CD4-positive, alpha-beta T cell treated with Interleukin-17A for 4 hours (primary cell): ENCODE results near the gene SPON2.
A peak's percentile ranks its signal among the peaks of the same experiment; 100 is the strongest.

Experiments used
- DNase-seq: peaks from one replicate; pipeline ENCODE4 v3.0.0-alpha.2; 2020; ENCODE audit warnings: mixed read lengths

Gene SPON2

DNA sequence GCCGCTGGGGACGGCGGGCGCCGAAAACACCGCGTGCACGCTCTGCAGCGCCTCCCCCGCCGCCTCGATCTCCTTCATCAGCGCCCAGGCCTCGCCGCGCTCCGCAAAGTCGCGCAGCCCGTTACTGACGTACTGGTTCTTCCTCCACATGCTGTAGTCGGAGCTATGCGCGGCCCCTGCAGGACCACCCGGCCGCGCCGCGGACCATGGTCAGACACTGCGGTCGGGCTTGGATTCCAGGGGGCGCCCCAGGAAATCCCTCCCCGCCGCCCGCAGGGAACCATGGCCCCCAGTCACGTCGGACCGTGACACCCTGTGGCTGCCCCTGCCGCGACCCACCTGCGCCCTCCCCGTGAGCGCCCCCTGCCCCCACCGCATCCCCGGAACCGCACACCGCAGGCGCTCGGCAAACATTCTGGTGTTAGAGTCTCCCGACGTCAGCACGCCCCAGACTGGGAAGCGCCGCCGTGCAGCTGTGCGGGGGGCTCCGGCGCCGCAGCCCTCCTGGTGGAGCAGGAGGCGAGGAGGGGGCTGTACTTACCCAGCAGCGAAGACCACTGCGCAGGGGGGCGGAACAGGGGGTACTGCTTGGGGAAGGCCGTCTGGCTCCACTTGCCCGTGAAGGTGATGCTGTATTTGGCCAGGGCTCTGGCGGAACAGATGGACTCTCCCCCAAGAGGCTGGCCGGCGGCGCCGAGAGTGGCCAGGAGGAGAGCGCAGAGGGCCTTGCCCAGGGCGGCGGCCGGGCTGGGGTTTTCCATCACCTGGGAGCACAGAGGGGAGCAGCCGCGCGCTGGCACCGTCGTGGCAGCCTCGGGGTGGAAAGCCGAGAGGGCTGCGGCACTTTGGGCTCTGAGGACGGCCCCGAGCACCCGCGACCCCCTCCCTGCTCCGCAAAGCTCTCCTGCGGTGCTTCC, 814 bp downstream of the SPON2 start:
- peak; percentile 70 for DNase-seq

DNA sequence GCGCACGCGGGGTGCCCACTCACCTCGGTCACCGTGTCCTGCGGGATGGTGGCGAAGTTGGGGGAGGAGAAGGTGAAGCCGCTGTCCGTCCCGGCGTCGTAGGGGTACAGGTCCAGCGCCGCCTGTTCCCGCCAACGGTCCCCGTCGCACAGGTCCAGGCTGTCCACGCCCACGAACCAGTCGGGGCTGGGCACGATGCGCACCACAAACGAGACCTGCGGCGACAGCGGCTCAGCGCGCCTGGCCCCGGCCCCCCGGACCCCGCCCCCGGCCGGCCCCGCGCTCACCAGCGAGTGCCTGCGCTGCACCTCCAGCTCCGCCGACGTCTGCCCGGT, 1.4 kb downstream of the SPON2 start:
- no peak for DNase-seq

DNA sequence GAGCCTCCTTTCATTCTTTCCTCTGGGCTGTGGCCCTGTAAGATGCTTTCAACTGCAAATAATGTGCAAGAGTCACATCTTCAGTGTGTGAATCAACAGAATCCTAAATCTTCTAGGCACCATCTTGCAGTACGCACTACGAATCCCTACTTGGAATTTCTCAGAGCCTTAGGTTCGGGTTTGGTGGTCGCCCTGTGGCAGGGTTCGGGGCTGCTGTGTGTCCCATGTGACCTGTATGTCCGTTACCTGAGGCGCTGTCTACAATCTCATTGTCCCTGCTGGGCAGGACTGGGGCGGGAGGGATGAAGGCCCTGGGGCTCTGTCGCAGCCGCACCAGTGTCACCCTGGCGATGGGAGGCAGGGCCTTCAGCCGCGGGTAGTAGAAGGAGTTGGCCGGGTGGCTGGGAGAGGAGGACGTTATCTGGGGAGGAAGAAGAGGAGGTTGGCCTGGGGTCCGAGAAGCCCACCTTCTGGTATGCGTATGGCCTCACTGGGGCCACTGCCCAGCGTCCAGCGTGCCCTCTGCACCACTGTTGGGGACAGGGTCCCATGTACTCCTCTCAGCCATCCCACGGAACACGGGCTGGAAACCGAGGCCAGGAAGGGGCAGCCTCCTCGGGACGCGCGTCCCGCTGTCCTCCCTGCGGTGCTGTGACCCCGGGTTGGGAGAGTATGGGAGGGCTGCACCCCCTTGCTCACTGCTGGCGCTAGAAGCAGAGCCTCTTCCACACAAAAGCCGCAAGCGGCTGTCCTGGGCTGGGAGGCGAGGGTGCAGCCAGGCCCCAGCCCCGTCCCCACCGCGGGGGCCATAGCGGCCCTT, 2.0 kb downstream of the SPON2 start:
- no peak for DNase-seq

DNA sequence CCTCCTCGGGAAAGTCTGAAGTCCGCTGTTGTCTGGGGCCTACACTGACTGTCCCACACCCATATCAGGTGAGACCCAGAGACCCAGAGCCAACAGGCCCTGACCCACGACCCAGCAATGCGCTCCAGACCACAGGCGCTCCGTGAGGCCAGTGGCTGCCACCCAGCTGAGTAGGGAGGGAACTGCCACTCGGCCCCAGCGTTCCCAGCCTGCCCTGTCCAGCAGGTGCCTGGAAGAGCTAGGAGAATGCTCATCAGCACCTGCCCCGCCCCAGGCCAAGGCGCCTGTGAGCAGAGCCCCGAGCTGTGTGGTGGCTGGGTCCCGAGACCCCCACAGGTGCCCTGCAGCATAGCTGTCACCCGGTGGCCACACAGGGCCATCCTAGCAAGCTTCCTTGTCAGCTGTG, 2.7 kb downstream of the SPON2 start:
- no peak for DNase-seq

DNA sequence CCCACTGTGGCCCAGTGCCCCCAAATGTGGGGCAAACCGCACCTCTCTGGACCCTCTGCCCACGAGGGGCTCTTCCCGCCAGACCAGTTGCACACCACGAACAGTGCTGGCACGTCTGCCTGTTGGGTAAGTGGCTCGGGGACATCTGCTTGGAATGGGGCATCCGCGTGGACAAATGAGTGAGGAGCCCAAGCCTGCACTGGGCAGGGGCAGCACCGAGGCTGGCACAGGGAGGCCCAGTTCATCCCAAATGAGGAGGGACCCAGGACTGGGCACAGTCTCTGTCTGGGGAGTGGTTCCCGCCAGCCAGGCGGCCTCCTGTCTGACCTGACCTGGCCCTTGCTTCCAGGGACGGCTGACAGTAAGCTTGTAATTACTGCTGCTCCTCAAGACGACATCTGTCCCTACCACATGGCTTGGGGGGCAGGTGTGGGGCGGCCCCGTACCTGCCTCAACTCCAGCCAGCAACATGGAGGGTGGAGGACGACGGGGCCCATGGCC, 3.2 kb downstream of the SPON2 start:
- DNase-seq, result no peak

DNA sequence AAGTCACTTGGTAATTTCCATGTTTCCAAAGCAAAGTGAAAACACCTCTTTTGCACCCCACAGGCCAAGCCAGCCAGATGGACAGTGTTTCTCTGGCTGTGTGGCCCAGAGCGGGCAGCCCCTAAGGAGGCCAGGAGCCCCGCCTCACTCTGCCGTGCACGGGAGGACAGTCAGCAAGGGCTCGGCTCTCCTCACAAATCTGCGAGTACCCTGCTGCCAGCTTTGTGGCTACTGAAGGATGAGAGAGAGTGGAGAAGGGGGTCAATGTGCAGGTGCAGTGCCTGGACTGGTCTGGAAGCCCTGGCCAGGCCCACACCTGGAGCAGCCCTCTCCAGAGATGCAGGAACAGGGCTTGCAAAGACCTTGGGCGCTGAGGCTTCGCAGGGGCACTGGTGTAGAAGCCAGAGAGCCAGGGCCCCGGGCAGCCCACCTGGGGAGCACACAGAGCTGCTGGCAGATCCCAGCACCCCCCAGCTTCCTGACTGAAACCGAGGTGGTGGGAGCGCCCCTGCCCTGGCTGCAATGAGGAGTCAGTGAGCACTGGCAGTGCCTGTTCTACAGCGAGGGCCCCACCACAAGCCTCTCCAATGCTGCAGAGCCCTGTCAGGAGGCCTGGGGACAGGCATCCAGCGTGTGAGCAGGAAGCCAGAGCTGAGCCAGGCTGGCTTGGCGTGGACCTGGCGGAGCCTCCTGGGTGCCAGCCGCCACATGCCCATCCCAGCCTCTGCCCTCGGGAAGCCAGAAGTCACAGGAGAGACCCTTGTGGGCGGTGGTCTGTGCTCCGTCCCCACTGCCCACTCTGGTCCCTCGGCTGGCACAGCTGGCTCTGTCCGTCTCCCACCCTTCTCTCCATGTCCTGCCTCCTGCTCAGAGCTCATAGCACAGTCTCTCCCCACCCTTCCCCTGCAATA, 3.9 kb downstream of the SPON2 start:
- no peak for DNase-seq

DNA sequence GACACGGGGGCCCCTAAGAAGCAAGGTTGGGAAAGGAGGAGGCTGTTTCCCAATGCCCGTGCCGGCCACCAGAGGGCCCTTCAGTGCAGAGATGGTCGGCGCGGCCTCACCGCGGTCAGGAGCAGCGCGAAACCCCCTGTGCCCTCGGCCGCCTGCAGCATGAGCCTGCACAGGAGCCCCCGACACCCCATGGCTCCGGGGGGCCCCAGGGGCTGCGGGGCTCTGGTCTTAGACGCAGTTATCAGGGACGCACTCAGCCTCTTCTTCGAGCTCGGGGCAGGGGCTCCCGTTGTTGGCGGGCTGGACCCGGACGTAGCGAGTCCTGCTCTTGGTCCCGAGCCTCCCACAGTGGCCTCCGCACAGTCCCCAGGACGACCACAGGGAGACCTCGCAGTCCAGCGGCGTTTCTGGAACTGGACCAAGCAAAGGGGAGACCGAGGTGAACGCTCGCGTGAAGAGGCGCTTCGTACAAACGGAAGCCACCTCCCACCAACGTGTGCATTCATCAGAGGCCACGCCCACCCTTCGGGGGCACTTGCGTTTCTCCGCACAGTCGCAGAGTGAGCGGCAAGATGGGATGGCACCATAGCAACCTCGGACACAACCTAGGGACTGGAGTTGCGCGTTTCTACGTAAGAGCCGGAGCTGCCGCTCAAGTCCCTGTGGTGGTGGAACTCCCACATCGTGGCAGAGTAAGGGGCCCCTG, 5.0 kb downstream of the SPON2 start:
- DNase-seq, result peak; percentile 93

DNA sequence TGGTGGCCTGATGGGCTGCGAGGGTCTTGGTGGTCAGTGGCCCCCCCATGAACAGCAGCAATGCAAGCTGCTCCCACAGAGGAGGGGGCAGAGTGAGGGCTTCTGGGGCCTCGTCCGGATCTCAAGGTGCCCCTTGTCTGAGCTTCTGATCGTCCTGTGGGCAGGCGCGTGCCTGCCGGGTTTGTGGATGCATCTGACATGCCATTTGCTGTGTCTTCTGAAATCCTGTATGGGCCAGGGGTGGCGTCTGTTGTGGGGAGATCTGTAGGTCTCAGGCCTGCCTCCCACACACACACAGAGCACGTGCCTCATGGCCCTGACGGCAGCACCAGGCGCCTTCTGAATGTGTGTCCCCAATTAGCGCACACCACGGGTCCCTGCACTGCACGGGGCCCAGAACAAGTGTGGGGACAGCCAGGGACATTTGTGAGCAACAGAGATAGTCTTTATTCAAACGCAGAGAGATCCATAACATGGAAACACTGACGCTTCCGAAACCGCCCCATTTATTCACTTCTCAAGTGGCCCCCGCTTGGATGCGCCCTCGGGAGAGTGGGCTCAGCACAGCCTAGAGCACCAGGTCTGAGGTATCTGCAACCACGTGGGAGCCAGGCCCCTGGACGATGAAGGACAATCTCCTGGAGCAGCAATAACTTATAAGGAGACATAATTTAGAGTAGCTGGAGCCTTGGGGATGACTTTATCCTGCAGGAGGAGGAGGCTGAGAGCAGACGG, 5.7 kb downstream of the SPON2 start:
- DNase-seq, result no peak

DNA sequence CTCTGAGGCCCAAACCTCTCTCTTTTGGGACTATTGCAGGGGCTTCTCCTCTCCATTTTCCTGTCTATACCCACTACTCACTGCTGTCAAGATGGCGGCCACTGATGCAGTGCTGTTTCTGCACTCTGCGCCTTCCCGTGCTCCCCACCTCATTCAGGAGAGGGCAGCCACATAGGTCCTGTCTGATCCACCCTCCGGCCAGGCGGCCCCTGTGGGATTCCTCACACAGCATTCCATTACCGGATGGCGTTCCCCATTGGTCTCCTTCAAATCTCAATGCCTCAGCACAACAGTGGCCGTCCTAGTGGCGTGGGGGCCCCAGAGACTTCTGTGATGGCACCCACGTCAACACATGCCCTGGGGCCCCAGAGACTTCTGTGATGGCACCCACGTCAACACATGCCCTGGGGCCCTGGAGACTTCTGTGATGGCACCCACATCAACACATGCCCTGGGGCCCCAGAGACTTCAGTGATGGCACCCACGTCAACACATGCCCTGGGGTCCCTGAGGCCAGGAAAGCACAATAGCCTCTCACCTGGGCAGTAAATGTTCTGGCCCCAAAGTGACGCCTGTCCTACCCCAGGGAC, 7.3 kb downstream of the SPON2 start:
- no peak for DNase-seq

DNA sequence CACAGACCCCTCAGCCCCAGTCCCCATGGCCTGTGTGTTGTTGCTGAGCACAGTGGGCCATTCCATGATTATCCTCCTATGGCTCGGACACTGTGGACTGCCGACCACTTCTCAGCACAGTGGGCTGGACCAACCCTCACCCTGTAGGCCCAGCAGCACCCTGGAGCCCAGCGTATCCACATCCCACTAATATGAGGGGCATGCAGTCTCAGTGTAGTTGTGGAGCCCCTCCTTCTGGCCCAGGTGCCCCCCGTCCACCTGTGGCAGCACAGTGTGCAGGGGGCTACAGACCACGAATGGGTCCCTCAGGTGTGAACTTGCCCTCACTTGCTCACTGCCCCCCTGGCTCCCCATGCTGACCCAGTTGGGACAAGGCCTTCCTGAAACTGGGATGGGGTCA, 7.9 kb downstream of the SPON2 start:
- no peak for DNase-seq

DNA sequence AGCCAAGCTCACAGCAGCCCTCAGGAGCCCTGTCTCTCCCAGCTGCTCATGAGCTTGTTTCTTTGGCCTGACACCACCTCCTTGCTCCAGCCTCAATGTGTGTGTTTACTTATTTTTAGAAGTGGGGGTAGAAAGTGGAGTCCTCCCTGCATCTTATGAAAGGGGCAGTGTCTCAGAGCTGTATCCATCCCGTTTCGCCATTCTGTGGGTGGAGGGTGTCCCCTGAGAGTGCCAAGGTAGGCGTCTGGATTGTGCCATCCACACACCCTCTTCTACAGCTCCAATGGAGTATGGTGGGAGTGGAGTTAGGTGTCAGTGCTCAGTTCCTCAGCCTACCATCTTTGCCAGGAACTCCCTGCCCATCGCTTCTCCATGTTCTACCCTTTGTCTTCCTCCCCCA, 8.3 kb downstream of the SPON2 start:
- DNase-seq, result no peak

DNA sequence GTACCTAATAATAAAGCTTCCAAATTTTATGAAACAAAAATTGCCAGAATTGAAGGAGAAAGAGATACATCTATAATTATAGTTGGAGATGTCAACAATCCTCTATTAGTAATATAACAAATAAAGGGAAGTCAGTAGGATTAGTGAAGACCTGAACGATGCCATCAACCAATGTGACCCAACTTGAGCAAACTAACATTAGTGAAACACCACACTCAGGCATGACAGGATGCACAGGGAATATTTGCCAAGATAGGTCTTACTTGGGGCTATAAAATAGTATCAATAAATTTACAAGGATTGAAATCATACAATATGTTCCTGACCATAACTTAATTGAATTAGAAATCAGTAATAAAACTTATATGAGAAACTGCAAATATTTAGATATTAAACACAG, 12.0 kb downstream of the SPON2 start:
- no peak for DNase-seq

DNA sequence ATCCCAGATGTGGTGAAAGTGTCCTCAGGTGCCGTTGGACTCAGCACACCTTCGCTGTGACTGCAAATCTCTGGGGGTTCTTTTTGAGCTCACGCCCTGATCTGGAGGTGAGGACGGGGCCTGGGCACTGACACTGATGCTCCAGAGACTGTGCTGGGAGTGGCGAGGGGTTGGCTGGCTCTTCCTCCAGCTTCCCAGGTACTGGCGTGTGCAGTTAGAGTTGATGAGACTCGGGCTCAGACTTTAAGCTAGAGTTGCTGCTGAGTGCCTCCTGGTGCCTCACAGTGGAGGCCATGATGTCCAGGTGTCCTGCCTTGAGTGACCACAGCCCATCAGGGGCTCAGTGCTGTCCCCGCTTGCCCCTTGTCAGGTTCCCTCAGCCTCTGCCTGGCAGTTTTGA, 16.3 kb downstream of the SPON2 start:
- DNase-seq, result no peak

DNA sequence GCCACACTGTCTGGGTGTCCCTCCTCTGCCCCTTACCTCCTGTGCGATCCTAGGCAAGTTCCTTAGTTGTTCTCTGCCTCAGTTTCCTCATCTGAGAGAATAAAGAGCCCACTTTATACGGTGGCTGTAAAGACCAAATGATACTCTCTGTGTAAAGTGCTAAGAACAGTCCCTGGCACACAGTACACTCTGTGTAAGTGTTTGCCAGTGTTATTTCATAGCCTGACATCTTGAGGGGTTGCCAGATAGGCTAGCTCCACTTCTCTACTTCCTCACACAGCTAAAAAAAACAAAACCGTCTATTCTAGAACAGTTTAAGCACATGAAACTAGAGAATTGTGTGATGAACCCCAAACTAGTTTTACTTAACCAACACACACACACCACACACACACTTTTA, 17.1 kb downstream of the SPON2 start:
- DNase-seq, result no peak

DNA sequence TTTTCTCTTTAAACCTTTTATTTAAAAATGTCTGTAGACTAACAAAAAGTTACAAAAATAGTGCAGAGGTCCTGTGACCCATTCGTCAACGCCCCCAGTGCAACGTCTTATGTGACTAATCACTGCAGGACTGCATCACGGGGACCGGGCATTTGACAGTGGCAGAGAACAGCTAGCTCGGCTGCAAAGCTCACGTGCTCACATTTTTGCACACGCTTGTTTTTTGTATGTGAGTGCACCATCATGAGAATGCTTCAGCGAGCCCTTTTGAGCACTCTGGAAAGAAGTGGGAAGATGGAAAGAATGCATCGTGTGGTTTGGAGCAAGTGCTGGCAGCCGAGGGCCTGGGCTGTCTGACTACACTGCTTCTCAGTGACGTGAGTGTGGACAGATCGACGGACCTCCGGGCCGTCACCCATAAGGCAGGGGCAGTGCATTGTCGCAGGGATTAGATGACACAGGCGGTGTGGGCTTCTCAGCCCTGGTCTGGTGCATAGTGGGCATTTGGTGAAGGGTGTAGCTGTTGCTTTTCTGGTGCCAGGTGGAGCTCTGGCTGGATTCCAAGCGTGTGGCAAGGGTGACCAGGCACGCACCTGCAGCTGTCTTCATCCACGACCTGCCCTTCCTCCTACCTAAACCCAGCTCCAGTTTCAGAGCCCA, 17.7 kb downstream of the SPON2 start:
- no peak for DNase-seq

DNA sequence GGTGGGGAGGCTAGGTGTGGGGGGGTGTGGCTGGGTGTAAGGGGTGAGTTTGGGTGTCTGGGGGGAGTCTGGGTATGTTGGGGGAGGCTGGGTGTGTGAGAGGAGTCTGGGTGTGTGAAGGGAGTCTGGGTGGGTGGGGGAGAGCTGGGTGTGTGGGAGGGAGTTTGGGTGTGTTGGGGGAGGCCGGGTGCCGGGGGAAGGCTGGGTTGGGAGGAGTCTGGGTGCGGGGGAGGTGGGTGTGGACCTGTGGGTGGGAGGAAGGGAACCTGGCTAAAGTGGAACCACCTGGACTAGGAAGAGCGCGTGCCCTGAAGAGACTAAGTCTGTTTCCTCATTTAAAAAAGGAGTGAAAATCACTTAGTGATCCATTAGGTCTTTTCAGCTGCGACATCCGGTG, 18.3 kb downstream of the SPON2 start:
- DNase-seq, result no peak

DNA sequence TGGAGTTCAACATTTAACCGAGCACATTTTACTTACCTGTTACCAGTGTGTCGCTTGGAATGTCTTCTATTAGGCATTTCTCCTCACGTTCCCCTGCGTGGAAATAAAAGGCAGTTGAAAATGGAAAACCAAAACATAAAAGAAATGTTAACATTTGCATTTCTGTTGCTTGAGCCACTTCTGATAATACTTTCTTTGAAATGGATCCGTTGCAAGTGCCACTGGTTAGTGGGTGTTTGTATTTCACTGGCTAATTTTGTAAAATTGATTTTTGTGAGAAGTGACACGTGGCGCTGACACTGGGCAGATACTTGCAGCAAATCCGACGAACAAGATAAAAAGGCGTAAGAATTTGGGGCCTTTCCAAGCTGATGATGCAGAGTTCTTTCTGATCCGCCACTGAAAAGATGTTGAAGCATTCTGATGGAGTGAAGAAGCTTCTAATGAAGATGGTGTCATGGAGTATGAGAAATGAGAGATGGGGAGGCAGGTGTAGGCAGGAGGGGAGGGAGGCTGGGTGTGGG, 18.8 kb downstream of the SPON2 start:
- DNase-seq, result no peak

DNA sequence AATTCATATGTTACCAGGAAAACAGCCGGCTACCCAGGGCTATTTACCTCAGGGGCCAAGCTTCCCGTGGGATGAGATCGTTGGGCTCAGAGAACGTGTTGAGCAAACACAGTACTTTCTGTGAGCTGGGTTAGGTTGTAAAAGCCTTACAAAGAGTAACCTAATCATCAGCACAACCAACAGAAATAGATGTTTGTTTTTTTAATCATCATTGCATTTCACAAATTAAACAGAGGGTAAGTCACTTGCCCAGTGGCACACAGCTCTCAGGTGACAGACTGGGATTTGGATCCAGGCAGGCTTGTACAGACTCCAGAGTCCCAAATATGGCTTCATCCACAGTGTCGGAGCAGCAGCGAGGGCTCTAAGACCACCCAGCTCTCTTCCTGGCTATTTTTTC, 20.1 kb downstream of the SPON2 start:
- no peak for DNase-seq

DNA sequence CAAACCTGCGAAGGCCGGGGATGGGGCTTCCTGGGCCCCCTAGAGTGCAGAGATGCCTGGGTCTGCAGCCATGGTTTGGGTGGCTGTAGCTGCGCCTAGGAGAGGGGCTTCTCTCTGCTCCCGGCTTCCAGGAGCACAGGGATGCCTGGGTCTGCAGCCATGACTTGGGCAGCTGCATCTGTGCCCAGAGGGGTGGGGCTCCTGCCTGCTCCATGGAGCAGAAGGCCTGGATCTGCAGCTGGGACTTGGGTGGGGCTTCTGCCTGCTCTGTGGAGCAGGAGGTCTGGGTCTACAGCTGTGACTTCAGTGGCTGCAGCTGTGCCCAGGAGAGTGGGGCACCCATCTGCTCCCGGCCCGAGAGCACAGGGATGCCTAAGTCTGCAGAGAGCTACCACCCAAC, 20.8 kb downstream of the SPON2 start:
- no peak for DNase-seq

DNA sequence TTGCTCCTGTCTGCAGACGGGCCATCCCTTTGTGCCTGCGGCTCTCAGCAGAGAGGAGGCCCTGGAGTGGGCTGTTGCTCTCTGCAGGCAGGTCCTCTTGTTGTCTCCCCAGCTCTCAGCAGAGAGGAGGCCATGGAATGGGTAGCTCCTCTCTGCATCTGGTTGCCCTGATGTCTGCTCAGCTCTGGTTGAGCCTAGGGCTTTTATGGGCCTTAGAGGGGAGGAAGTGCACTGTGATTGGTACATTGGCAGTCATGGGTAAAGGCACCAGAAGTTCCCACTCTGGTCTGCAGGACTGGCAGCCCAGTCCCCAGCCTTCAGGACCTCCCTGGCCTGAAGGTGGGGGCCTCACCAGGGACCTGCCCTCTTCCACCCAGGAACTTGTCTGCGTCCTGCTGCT, 21.5 kb downstream of the SPON2 start:
- no peak for DNase-seq
